AG10803 (cell line): ENCODE measurements around the gene PTPRA.

ENCODE experiments used
- DNase-seq: peaks from one replicate; pipeline ENCODE4 v3.0.0; 2010; ENCODE audit warnings: low read depth
- H3K4me3 ChIP-seq: 2 replicates; pipeline ENCODE4 v1.5.1; 2011; ENCODE audit warnings: mild to moderate bottlenecking, low read length, control low read depth
- TF ChIP-seq, protein P1 (sequence below): conservative IDR thresholded peaks from 2 replicates; pipeline ENCODE4 v1.5.1; 2011; ENCODE audit warnings: mild to moderate bottlenecking, low read length, control low read depth, inconsistent platforms

Gene PTPRA

GRCh38 chr20:2952766-2953165 lies 79.5 kb downstream of the PTPRA start:
- no peak for DNase-seq
- no peak overlapping the region for H3K4me3 ChIP-seq
- TF ChIP-seq, protein P1, sequence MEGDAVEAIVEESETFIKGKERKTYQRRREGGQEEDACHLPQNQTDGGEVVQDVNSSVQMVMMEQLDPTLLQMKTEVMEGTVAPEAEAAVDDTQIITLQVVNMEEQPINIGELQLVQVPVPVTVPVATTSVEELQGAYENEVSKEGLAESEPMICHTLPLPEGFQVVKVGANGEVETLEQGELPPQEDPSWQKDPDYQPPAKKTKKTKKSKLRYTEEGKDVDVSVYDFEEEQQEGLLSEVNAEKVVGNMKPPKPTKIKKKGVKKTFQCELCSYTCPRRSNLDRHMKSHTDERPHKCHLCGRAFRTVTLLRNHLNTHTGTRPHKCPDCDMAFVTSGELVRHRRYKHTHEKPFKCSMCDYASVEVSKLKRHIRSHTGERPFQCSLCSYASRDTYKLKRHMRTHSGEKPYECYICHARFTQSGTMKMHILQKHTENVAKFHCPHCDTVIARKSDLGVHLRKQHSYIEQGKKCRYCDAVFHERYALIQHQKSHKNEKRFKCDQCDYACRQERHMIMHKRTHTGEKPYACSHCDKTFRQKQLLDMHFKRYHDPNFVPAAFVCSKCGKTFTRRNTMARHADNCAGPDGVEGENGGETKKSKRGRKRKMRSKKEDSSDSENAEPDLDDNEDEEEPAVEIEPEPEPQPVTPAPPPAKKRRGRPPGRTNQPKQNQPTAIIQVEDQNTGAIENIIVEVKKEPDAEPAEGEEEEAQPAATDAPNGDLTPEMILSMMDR, result no peak

GRCh38 chr20:2955257-2955970 lies 82.1 kb downstream of the PTPRA start:
- TF ChIP-seq, protein P1, result no peak
- DNase-seq, result peak; percentile 41

GRCh38 chr20:2956480-2956879 lies 83.2 kb downstream of the PTPRA start:
- no peak overlapping the region for H3K4me3 ChIP-seq
- no peak for DNase-seq
- TF ChIP-seq, protein P1, result no peak

More at GRCh38 chr20:2955257-2955970, 82.1 kb downstream of the PTPRA start:
- no peak overlapping the region for H3K4me3 ChIP-seq

- TF ChIP-seq, protein P1, result no peak
- no peak overlapping the region for H3K4me3 ChIP-seq
- no peak for DNase-seq
Observed at GRCh38 chr20:2967841-2968240, 94.6 kb downstream of the PTPRA start.

- TF ChIP-seq, protein P1, result no peak
- H3K4me3 ChIP-seq, result no peak overlapping the region
- no peak for DNase-seq
Observed at GRCh38 chr20:2972126-2972525, 98.8 kb downstream of the PTPRA start.

- H3K4me3 ChIP-seq, result no peak overlapping the region
- TF ChIP-seq, protein P1, result no peak
- DNase-seq, result no peak
Observed at GRCh38 chr20:2973574-2973973, 100.3 kb downstream of the PTPRA start.

- H3K4me3 ChIP-seq, result no peak overlapping the region
- DNase-seq, result no peak
- TF ChIP-seq, protein P1, result no peak
Observed at GRCh38 chr20:2978519-2978918, 105.2 kb downstream of the PTPRA start.
